ENCODE measurements around the gene KLHL3. TPM values are rescaled to one million over a fixed set of nuclear protein-coding genes. Genes with fewer than 3 reads are reported as not detected.

KLHL3 gene
- total RNA-seq, 1 experiment from 2014 or later, result 15.7 TPM

- POLR2A ChIA-PET, result no interaction called here
- CTCF ChIA-PET, result no interaction called here
- Mint-ChIP-seq H3K27ac (no peak overlapping the region), H3K9me3 (peaks cover 19% of the 10 kb centered on the region), H3K27me3 (ENCODE audit: low read depth) (peaks cover 6% of the 10 kb centered on the region), H3K36me3 (no peaks in the 10 kb centered on the region), H3K4me3 (no peak overlapping the region), H3K4me1 (no peaks in the 10 kb centered on the region)
- DNase-seq (ENCODE audit: low spot score) (no peak), ATAC-seq (no peak)
- TF ChIP-seq ATF3 (CRISPR knock-in tag; conservative IDR thresholded peaks at IDR 0.05) (no peak), KAT7 (CRISPR knock-in tag; IDR thresholded peaks at IDR 0.05; ENCODE audit: borderline replicate concordance) (no peak), ZNF416 (CRISPR knock-in tag; IDR thresholded peaks at IDR 0.05) (no peak), ZNF281 (CRISPR knock-in tag; IDR thresholded peaks at IDR 0.05) (no peak), IRF2 (CRISPR knock-in tag; IDR thresholded peaks at IDR 0.05; ENCODE audit: borderline replicate concordance, low read depth) (no peak), CREB1 (CRISPR knock-in tag; IDR thresholded peaks at IDR 0.05) (no peak), FOXP4 (CRISPR knock-in tag; IDR thresholded peaks at IDR 0.05) (no peak), ZNF423 (CRISPR knock-in tag; IDR thresholded peaks at IDR 0.05) (no peak), USF1 (CRISPR knock-in tag; IDR thresholded peaks at IDR 0.05) (no peak), ATF6 (CRISPR knock-in tag; IDR thresholded peaks at IDR 0.05) (no peak), GTF2I (CRISPR knock-in tag; conservative IDR thresholded peaks at IDR 0.05) (no peak), HMGA2 (CRISPR knock-in tag; IDR thresholded peaks at IDR 0.05) (no peak), PRDM15 (CRISPR knock-in tag; IDR thresholded peaks at IDR 0.05) (no peak), ZBTB43 (CRISPR knock-in tag; IDR thresholded peaks at IDR 0.05) (no peak), ESRRA (CRISPR knock-in tag; IDR thresholded peaks at IDR 0.05; ENCODE audit: borderline replicate concordance) (no peak), ZNF317 (CRISPR knock-in tag; IDR thresholded peaks at IDR 0.05; ENCODE audit: borderline replicate concordance, low read depth) (no peak), FOXJ3 (CRISPR knock-in tag; IDR thresholded peaks at IDR 0.05; ENCODE audit: borderline replicate concordance) (no peak), PRRX2 (CRISPR knock-in tag; IDR thresholded peaks at IDR 0.05) (no peak), ARID4B (CRISPR knock-in tag; IDR thresholded peaks at IDR 0.05; ENCODE audit: borderline replicate concordance) (no peak), NFYB (CRISPR knock-in tag; conservative IDR thresholded peaks at IDR 0.05; ENCODE audit: low read depth) (no peak)
These were observed 140.4 kb downstream of the KLHL3 start for GRCh38 chr5:137595396-137596079.
